HG03439 (cell line): Measurements from ENCODE around the gene RBM42.

Experiments
- ATAC-seq: cut with Tn5 transposase; IDR thresholded peaks from one replicate; pipeline ENCODE4 v1.9.1; 2021; ENCODE audit warnings: mild to moderate bottlenecking, moderate library complexity; ENCODE audit not compliant: unreplicated experiment

The RBM42 gene

DNA sequence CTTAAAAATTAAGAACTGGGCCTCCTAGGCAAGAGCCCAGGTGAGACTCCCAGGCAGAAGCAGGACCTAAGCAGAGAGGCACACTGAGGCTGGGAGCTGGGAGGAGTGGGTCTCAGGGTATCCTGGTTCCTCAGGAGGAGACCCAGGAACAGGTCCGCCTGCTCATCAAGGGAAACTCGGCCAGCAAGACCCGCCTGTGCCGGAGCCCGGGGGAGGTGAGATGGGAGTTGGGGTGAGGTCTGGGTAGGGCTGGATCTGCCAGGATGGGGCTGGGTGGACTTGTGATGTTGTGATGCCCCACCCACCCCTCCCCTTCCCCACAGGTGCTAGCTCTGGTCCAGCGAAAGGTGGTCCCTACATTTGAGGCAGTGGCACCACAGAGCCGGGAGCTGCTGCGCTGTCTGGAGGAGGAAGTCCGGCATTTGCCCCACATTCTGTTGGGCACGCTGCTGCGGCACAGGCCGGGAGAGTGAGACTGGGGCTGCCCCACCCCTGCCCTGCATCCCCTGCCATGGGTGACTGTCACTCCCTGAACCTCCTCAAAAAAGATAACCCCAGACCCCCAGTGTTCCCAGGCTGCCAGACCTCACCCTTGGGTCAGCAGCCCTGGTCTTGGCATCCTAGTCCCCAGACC, 9.4 kb upstream of the RBM42 start:
- no peak for ATAC-seq

GRCh38 chr19:35620001-35620400, 8.8 kb upstream of the RBM42 start:
- ATAC-seq = no peak

DNA sequence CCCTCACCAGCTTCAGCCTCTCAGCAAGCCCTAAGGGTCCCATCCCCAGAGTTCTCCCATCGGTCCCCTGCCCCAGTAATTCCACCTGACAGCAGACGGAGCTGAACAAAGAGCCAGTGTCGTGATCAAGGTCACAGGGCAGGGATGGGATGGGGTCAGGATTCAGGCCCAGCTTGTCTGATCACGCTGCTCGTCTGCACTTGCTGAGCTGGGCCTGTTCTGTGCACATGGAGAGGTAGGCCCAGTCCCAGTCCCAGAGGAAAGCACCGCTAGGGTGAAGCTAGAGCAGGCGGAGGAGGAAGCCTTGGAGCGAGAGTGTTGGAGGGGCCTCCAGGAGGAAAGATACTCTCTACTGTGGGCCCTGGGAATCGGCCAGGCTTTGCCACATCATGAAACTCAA, 7.1 kb upstream of the RBM42 start:
- ATAC-seq = no peak

- ATAC-seq = no peak
Measured at GRCh38 chr19:35622750-35623149, 6.1 kb upstream of the RBM42 start.

DNA sequence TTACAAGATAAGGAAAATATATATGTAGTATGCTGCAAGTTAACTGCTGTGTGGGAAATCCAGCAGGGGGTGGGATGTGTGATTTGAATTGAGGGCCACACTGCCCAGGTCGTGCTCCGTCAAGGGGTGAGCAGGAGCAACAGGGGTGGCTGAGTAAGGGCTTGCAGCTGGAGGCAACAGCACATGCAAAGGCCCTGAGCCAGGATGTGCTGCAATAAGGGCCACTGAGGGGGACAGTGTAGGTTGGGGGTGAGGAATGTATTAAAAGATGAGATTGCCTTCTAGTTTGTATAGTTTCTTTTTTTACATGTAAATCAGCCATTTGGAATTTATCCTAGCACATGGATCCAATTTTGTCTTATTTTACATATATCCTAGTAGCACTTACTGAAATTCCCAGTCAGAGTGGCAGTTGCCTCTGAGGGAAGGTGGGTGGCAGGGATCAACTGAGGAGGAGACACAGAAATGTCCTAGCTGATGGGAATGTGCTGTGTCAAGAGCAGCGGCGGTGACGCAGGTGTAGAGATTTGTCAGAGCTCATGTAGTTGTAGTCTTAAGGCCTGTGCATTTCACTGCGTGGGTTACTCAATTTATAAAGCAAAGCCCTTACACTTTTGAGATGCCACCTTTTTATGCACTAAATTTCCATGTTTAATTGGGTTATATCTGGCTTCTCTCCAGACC, 5.4 kb upstream of the RBM42 start:
- no peak for ATAC-seq

DNA sequence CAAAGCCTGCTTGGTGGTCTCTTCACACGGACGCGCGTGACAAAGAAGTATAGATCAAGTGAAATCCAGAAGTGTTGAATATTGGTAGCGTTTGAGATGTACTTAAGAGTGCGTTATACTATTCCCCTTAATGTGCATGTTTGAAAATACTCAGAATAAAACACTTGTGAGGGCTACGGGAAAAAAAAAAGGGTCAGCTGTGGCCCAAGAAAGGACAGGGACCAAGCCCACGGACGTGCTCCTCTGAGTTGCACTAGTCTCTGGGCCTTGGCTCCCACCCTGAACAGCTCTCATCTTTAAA, 622 bp upstream of the RBM42 start:
- ATAC-seq = no peak

DNA sequence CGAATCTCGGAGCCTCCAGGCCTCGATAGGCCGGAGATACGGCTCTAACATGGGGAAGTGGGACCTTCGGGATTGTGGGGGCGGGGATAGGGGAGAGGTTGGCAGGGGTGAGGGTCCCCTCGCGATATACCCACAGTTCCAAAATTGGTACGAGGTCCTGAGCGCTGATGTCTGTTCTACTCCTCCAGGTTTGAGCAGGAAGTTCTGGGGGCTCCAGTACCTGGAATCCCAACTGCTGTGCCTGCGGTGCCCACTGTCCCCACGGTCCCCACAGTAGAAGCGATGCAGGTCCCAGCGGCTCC, 447 bp downstream of the RBM42 start:
- ATAC-seq = no peak

- no peak for ATAC-seq
Measured at GRCh38 chr19:35633727-35634440, 5.0 kb downstream of the RBM42 start.

- ATAC-seq = no peak
Measured at GRCh38 chr19:35636651-35637050, 7.8 kb downstream of the RBM42 start.

DNA sequence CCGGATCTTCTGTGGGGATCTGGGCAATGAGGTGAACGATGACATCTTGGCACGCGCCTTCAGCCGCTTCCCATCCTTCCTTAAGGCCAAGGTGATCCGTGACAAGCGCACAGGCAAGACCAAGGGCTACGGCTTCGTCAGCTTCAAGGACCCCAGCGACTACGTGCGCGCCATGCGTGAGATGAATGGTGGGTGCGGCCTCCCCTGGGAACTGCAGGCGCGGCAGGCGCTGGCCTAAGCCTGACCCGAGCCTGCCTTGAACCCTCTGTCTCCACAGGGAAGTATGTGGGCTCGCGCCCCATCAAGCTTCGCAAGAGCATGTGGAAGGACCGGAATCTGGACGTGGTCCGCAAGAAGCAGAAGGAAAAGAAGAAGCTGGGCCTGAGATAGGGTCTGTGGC, 8.3 kb downstream of the RBM42 start:
- no peak for ATAC-seq

- ATAC-seq = no peak
Measured at GRCh38 chr19:35639321-35639639, 10.4 kb downstream of the RBM42 start.

GRCh38 chr19:35639863-35640262, 11.0 kb downstream of the RBM42 start:
- no peak for ATAC-seq

GRCh38 chr19:35641515-35642151, 12.8 kb downstream of the RBM42 start, which contains the start of gene ETV2:
TSS of gene ETV2 (plus strand) at chr19:35641745. CDS start at chr19:35642461, 716 bp downstream.
- ATAC-seq = no peak

- ATAC-seq = no peak
Measured at GRCh38 chr19:35642312-35642711, 13.5 kb downstream of the RBM42 start.

GRCh38 chr19:35642798-35643254, 14.0 kb downstream of the RBM42 start:
- ATAC-seq = no peak

DNA sequence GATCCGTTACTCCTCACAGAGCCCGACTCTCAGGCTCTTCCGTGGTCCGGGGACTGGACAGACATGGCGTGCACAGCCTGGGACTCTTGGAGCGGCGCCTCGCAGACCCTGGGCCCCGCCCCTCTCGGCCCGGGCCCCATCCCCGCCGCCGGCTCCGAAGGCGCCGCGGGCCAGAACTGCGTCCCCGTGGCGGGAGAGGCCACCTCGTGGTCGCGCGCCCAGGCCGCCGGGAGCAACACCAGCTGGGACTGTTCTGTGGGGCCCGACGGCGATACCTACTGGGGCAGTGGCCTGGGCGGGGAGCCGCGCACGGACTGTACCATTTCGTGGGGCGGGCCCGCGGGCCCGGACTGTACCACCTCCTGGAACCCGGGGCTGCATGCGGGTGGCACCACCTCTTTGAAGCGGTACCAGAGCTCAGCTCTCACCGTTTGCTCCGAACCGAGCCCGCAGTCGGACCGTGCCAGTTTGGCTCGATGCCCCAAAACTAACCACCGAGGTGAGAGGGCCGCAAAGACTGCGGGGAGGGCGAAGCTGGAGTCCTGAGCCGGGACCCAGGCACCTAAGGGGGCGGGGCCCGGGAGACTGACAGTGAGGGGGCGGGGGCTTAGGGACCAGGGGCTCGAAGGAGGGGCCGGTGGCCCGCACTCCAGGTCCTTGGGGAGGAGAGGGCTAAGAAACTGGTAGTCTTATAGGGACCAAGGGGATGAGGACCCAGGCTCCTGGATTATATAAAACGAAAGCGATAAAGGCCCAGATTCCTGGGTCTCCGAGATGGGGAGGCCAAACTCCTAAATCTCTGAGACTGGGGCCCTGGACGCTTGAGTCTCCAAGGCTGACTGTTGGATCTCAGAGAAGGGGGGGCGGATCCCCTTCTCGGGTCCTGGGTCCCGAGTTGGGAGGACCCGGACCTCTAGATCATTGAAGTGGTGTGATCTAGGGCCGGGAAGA, 14.7 kb downstream of the RBM42 start:
- peak; percentile 43 for ATAC-seq

- ATAC-seq = peak; percentile 72
Measured at GRCh38 chr19:35644206-35644986, 15.6 kb downstream of the RBM42 start.

DNA sequence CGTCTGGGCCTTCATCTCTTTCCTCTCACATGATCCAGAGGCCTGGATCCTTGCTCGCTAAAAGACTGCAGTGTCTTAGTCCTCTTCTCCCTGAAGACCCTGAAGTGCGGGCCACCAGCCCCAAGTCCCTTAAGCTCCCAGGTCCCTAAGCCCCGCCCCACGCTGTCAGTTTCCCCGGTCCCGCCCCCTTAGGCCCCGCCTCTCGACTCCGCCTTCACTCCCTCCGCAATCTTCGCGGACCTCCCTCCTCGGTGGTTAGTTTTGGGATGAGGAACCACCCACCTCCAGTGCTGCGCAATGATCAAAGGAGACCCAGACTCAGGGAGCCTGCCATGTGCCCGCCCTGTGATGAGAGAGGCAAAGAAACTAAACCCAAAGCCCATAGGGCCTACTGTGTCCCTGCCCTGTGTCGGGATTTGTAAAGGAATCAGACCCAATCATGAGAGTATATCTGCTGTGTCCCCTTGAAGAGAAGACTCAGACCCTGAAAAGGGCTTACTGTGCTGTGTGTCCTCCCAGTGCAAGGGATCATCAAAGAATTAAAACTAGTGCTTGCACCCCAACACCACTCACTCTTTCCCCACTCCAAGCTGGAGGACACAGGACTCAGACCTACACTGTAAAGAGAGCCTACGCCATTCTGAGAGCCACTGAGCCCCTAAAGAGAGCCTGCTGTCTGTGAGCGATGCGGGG, 16.3 kb downstream of the RBM42 start:
- no peak for ATAC-seq

GRCh38 chr19:35645680-35646511, 17.1 kb downstream of the RBM42 start:
- no peak for ATAC-seq
